GM12878 (cell line): ENCODE results near the gene FJX1.
"Not testable (repeated sequence)": the region's sequence is repeated elsewhere in the genome, so short reads cannot be mapped to it uniquely, and the experiment has no call there.

Source experiments
- BHLHE40 ChIP-seq, 2 experiments: fragments of 450-650 bp in 1 of 2; IDR thresholded peaks; 2 replicates each; pipeline ENCODE4 v1.6.1; 2011 to 2017; ENCODE audit warnings: low read depth in 2 of 2, borderline replicate concordance in 1 of 2, improper control_type of control experiment in 1 of 2, low read length in 1 of 2, mild to moderate bottlenecking in 1 of 2
- JUNB ChIP-seq: IDR thresholded peaks from 2 replicates; pipeline ENCODE4 v1.6.1; 2016; ENCODE audit warnings: antibody characterized with exemption, mild to moderate bottlenecking
- TARDBP ChIP-seq: IDR thresholded peaks from 2 replicates; pipeline ENCODE4 v1.6.1; 2016; ENCODE audit warnings: borderline replicate concordance

DNA sequence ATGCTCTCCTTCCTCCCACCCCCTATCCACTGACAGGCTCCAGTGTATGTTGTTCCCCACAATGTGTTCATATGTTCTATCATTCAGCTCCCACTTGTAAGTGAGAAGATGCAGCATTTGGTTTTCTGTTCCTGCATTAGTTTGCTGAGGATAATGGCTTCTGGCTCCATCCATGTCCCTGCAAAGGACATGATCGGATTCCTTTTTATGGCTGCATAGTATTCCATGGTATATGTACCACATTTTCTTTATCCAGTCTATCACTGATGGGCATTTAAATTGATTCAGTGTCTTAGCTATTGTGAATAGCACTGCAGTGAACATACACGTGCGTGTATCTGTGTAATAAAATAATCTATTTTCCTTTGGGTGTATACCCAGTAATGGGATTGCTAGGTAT is 50.1 kb downstream of the FJX1 start:
- not testable (repeated sequence) for TF ChIP-seq JUNB; BHLHE40 (IDR thresholded peaks at IDR 0.05; ENCODE audit: borderline replicate concordance in 1 of 2, low read depth in 2 of 2, low read length in 1 of 2); TARDBP
